Neutrophil (primary cell): ENCODE results near the gene TLR9.

Source experiments
- H3K27ac ChIP-seq: fragments of 200-600 bp; sonication (generic); 2 replicates; pipeline ENCODE4 v1.5.1; 2016; ENCODE audit warnings: mild to moderate bottlenecking, moderate library complexity
- H3K27me3 ChIP-seq: fragments of 200-600 bp; sonication (generic); 2 replicates; pipeline ENCODE4 v1.6.0; 2016; ENCODE audit warnings: mild to moderate bottlenecking
- H3K36me3 ChIP-seq: fragments of 200-600 bp; sonication (generic); 2 replicates; pipeline ENCODE4 v1.5.1; 2017
- H3K4me1 ChIP-seq, 2 experiments: fragments of 200-600 bp in 1 of 2; sonication (generic) in 1 of 2; 1 replicate in 1 of 2; 2 replicates in 1 of 2; pipeline versions ENCODE4 v1.5.1 to v1.6.1; 2013 to 2016; ENCODE audit warnings: low read depth in 1 of 2, low read length in 1 of 2, mild to moderate bottlenecking in 1 of 2, moderate library complexity in 1 of 2; ENCODE audit not compliant: control insufficient read depth in 1 of 2, insufficient read depth in 1 of 2
- H3K4me3 ChIP-seq, 2 experiments: fragments of 200-600 bp in 1 of 2; sonication (generic) in 1 of 2; 1 replicate in 1 of 2; 2 replicates in 1 of 2; pipeline ENCODE4 v1.5.1; 2013 to 2016; ENCODE audit warnings: low read depth in 1 of 2, low read length in 1 of 2, mild to moderate bottlenecking in 1 of 2, moderate library complexity in 1 of 2
- H3K9me3 ChIP-seq: fragments of 200-600 bp; sonication (generic); 2 replicates; pipeline ENCODE4 v1.5.1; 2016
- CTCF ChIP-seq: fragments of 200-600 bp; sonication (generic); IDR thresholded peaks from 2 replicates; pipeline ENCODE4 v1.5.1; 2016; ENCODE audit warnings: antibody characterized with exemption

TLR9 gene

DNA sequence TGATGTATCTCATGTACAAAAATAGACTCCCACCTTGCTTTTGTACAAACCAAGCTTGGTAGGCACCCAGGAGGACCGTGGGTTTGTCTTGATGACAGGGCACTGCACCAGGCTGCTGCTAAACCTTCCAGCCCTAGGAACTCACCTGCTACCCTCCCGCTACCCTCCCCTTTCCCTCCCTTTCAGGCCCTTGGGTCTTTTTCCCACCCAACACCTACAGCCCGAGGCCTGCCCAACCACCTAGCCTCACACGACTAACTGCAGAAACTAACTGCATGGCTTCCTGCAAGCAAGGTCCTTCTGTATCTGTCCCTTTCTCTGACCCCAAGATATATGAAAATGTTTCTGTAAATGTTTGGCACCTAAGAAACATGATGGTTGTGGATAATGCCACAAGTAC lies 31.2 kb upstream of the TLR9 start:
- Histone ChIP-seq H3K36me3 (peaks cover 94% of the 10 kb centered on the region), H3K4me3 (no peak overlapping the region), H3K27ac (no peak overlapping the region), H3K27me3 (no peaks in the 10 kb centered on the region), H3K4me1 (peaks cover 17 to 24% of the 10 kb centered on the region in 2 experiments), H3K9me3 (no peaks in the 10 kb centered on the region)
- TF ChIP-seq CTCF, result no peak

GRCh38 chr3:52256159-52256558 lies 30.7 kb upstream of the TLR9 start:
- Histone ChIP-seq H3K4me1 (peaks cover 17 to 25% of the 10 kb centered on the region in 2 experiments), H3K27me3 (no peaks in the 10 kb centered on the region), H3K36me3 (peaks cover 97% of the 10 kb centered on the region), H3K27ac (peak overlapping the region; percentile 56), H3K4me3 (no peak overlapping the region), H3K9me3 (no peaks in the 10 kb centered on the region)
- TF ChIP-seq CTCF, result no peak

DNA sequence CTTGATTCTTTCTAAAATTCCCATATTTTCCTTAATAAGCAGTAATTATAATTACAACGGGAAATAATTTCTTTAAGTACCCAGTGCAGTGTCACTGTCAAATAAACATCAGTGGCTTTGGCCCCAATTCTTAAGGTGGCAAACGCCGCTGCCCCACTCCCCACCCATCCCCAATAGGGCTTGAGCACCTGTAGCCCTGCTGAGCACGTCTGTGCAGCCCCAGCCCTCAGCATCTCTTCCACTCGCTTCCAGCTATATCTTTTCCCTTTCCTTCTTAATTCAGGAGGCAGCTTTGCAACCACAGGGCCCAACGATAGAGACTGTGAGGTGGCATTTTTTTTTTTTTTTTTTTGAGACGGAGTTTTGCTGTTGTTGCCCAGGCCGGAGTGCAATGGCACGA lies 29.2 kb upstream of the TLR9 start:
- TF ChIP-seq CTCF, result no peak
- H3K9me3 ChIP-seq, result no peaks in the 10 kb centered on the region
- peaks cover 17 to 26% of the 10 kb centered on the region in 2 experiments for H3K4me1 ChIP-seq
- peaks cover 97% of the 10 kb centered on the region for H3K36me3 ChIP-seq
- no peak overlapping the region for H3K4me3 ChIP-seq
- no peaks in the 10 kb centered on the region for H3K27me3 ChIP-seq
- peak overlapping the region; percentile 91 for H3K27ac ChIP-seq

GRCh38 chr3:52253314-52254304 lies 28.2 kb upstream of the TLR9 start:
- H3K27ac ChIP-seq, result peak overlapping the region; percentile 91
- peak; percentile 44 for TF ChIP-seq CTCF
- H3K9me3 ChIP-seq, result no peaks in the 10 kb centered on the region
- H3K36me3 ChIP-seq, result peaks cover 97% of the 10 kb centered on the region
- no peaks in the 10 kb centered on the region for H3K27me3 ChIP-seq
- peak overlapping the region; percentile 4 to 43 for H3K4me3 ChIP-seq
- H3K4me1 ChIP-seq, result peaks cover 22 to 34% of the 10 kb centered on the region in 2 experiments

- Histone ChIP-seq H3K4me1 (peaks cover 50 to 65% of the 10 kb centered on the region in 2 experiments), H3K27me3 (no peaks in the 10 kb centered on the region), H3K36me3 (peaks cover 74% of the 10 kb centered on the region), H3K9me3 (no peaks in the 10 kb centered on the region), H3K27ac (peak overlapping the region; percentile 98), H3K4me3 (no peak overlapping the region)
- TF ChIP-seq CTCF, result no peak
These were observed 24.7 kb upstream of the TLR9 start for GRCh38 chr3:52250122-52250521.
